Activated naive CD4-positive, alpha-beta T cell treated with anti-CD3 and anti-CD28 coated beads for 36 hours (primary cell): ENCODE data around the gene NEK11. TPM values are rescaled to one million over a fixed set of nuclear protein-coding genes. Genes with fewer than 3 reads are reported as not detected.
"Not testable (repeated sequence)": the region's sequence is repeated elsewhere in the genome, so short reads cannot be mapped to it uniquely, and the experiment has no call there.

Experiments
- CTCF ChIA-PET: fragments of 350-600 bp; sonication (Branson Sonifier 250); formaldehyde crosslinking; loops from one replicate; lab custom pipeline; 2021; ENCODE audit warnings: antibody characterized with exemption; lab: Charles Lee
- DNase-seq: peaks from one replicate; pipeline ENCODE4 v3.0.0-alpha.2; 2020
- H3K27ac Mint-ChIP-seq: one replicate; pipeline ENCODE4 v1.8.0; 2021; ENCODE audit warnings: mild to moderate bottlenecking, mixed read lengths
- H3K27me3 Mint-ChIP-seq: one replicate; pipeline ENCODE4 v1.8.0; 2021; ENCODE audit warnings: low read depth, mixed read lengths
- H3K36me3 Mint-ChIP-seq: one replicate; pipeline ENCODE4 v1.8.0; 2021; ENCODE audit warnings: low read depth, mixed read lengths
- H3K4me1 Mint-ChIP-seq: one replicate; pipeline ENCODE4 v1.8.0; 2021; ENCODE audit warnings: low read depth, mixed read lengths
- H3K4me3 Mint-ChIP-seq: one replicate; pipeline ENCODE4 v1.8.0; 2021; ENCODE audit warnings: mild to moderate bottlenecking, moderate library complexity, mixed read lengths
- H3K9me3 Mint-ChIP-seq: one replicate; pipeline ENCODE4 v1.8.0; 2021; ENCODE audit warnings: mixed read lengths
- intact Hi-C: fragments of 100-400 bp; cut with micrococcal nuclease; formaldehyde crosslinking; loops from one replicate; pipeline ENCODE4 v1.15.1; 2023
- total RNA-seq, 2 experiments: library from RNA; stranded (reverse); gene quantifications; one replicate each; pipeline ENCODE4 v1.2.3, GENCODE V29; 2021

The NEK11 gene
- total RNA-seq, 2 experiments from 2014 or later = 1.1 to 1.9 TPM

GRCh38 chr3:131018970-131019369 lies 7.7 kb upstream of the NEK11 start:
- no peak overlapping the region for H3K27ac Mint-ChIP-seq
- CTCF ChIA-PET = interaction anchor here (0.5 to 0.7 kb wide), 2 partner anchors 260 to 333 kb away, joined by 4 to 5 read pairs; no protein-coding TSS in a partner anchor
- no peak for DNase-seq
- peaks cover 33% of the 10 kb centered on the region for H3K36me3 Mint-ChIP-seq
- no peaks in the 10 kb centered on the region for H3K27me3 Mint-ChIP-seq
- H3K4me1 Mint-ChIP-seq = peaks cover 46% of the 10 kb centered on the region
- H3K9me3 Mint-ChIP-seq = no peaks in the 10 kb centered on the region
- intact Hi-C loops = no loop called here
- H3K4me3 Mint-ChIP-seq = no peak overlapping the region

DNA sequence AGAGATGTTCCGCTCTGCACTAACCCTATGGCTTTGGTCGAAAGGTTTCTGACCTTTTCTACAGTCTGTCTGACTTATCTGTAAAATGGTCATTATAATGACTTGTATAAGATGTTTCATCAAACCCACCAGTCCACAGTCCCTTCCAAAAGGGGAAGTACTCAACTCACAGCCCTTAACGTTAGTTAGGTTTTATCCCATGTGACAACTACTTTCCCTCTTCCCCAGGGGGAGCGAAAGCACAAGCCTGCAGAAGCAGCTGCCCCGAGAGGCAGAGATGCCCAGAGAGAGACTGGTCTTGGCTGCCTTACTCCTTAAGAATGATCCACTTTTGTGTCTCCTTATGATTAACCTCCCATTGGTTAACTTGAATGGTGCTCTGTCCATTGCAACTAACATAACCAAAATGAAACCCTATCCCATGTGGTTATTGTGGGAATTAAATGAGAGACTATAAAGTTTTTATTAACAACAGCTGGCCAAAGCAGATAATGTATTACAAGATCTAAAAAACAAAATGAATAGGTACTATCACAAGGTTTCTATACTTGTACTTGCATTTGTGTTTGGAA lies 6.5 kb upstream of the NEK11 start:
- Mint-ChIP-seq H3K9me3 (no peaks in the 10 kb centered on the region), H3K27me3 (no peaks in the 10 kb centered on the region), H3K36me3 (peaks cover 36% of the 10 kb centered on the region), H3K4me1 (peaks cover 59% of the 10 kb centered on the region), H3K27ac (no peak overlapping the region), H3K4me3 (no peak overlapping the region)
- CTCF ChIA-PET = interaction anchor here (0.6 kb wide), 1 partner anchor 520 kb away, joined by 3 read pairs; no protein-coding TSS in a partner anchor
- intact Hi-C loops = loop anchor here (10.0 kb wide), 1 partner anchor 1705 kb away; the partner anchor contains the start of gene NPHP3
- DNase-seq = no peak

GRCh38 chr3:131025539-131025938 lies 1.1 kb upstream of the NEK11 start:
- Mint-ChIP-seq H3K27me3 (no peaks in the 10 kb centered on the region), H3K36me3 (peaks cover 27% of the 10 kb centered on the region), H3K4me1 (peaks cover 51% of the 10 kb centered on the region), H3K27ac (peak overlapping the region; percentile 94), H3K9me3 (no peaks in the 10 kb centered on the region), H3K4me3 (peak overlapping the region; percentile 92)
- CTCF ChIA-PET = no interaction called here
- DNase-seq = no peak
- intact Hi-C loops = loop anchor here (5.0 to 10.0 kb wide), 3 partner anchors 173 to 1699 kb away; partner anchors contain the start of gene NPHP3

GRCh38 chr3:131028844-131029243 lies 2.2 kb downstream of the NEK11 start:
- no peak for DNase-seq
- Mint-ChIP-seq H3K9me3 (no peaks in the 10 kb centered on the region), H3K27me3 (no peaks in the 10 kb centered on the region), H3K36me3 (peaks cover 15% of the 10 kb centered on the region), H3K27ac (no peak overlapping the region), H3K4me3 (no peak overlapping the region), H3K4me1 (peaks cover 25% of the 10 kb centered on the region)
- CTCF ChIA-PET = no interaction called here
- intact Hi-C loops = loop anchor here (5.0 to 10.0 kb wide), 3 partner anchors 177 to 1696 kb away; partner anchors contain the start of gene NPHP3

GRCh38 chr3:131031660-131032059 lies 5.0 kb downstream of the NEK11 start:
- Mint-ChIP-seq H3K9me3 (no peaks in the 10 kb centered on the region), H3K36me3 (no peaks in the 10 kb centered on the region), H3K27me3 (no peaks in the 10 kb centered on the region), H3K4me3 (no peak overlapping the region), H3K27ac (no peak overlapping the region), H3K4me1 (peaks cover 8% of the 10 kb centered on the region)
- intact Hi-C loops = loop anchor here (5.0 kb wide), 1 partner anchor 1151 kb away; no protein-coding TSS in a partner anchor
- no peak for DNase-seq
- CTCF ChIA-PET = interaction anchor here (0.8 kb wide), 2 partner anchors 9 to 429 kb away, joined by 4 to 8 read pairs; no protein-coding TSS in a partner anchor

DNA sequence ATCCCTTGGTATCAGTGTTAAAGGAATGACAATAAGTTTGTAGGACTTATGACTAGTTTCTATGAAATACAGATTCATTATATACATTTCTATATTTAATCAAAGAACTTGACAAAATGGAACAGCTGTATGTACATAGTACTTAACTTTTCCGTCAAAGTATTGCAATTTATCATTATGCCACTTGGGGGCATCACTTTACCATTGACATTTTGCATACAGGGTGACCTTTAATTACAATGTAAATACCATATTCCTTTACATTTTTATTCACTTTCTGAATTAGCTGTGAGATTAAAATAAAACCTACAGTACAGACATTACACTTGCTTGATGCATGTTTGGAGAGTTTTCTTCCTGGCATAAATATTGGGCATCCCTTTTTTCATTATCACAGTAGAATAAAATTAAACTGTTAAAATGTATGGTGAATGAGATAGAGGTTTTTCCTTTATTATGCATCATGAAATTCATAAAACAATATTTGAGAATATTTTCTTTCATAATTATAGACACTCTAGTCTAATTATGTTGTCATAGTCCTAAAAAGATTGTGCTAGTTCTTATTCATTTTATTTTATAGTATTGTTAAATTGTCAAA lies 6.9 kb downstream of the NEK11 start:
- intact Hi-C loops = loop anchor here (1.0 to 5.0 kb wide), 3 partner anchors 761 to 1149 kb away; no protein-coding TSS in a partner anchor
- Mint-ChIP-seq H3K36me3 (no peaks in the 10 kb centered on the region), H3K27ac (no peak overlapping the region), H3K27me3 (no peaks in the 10 kb centered on the region), H3K4me3 (no peak overlapping the region), H3K9me3 (no peaks in the 10 kb centered on the region), H3K4me1 (no peaks in the 10 kb centered on the region)
- DNase-seq = peak; percentile 22
- CTCF ChIA-PET = interaction anchor here (0.6 to 2.5 kb wide), 17 partner anchors 8 to 996 kb away, joined by 3 to 13 read pairs (median 3); no protein-coding TSS in a partner anchor

GRCh38 chr3:131036200-131036816 lies 9.6 kb downstream of the NEK11 start:
- Mint-ChIP-seq H3K4me3 (no peak overlapping the region), H3K4me1 (no peaks in the 10 kb centered on the region), H3K27ac (no peak overlapping the region), H3K36me3 (no peaks in the 10 kb centered on the region), H3K9me3 (peaks cover under 1% of the 10 kb centered on the region), H3K27me3 (no peaks in the 10 kb centered on the region)
- CTCF ChIA-PET = interaction anchor here (0.6 to 0.8 kb wide), 2 partner anchors 9 to 657 kb away, joined by 3 read pairs; partner anchors contain the start of genes ASTE1 and NEK11
- intact Hi-C loops = loop anchor here (5.0 kb wide), 1 partner anchor 106 kb away; no protein-coding TSS in a partner anchor
- no peak for DNase-seq

DNA sequence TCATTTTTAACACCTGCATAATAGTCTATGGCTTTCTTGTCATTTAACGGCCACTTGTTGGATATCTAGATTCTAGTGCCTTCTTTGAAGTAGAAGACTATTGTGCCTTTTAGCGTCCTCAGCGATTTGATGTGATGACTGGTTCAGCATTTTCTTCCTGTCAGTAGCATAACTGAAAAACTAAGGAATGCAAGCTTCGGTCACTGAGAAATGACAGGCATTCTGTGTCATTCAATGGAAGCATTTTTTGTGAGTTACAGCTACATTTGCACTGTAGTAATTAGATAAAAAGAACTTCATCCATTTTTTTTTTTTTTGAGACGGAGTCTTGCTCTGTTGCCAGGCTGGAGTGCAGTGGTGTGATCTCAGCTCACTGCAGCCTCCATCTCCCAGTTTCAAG lies 10.3 kb downstream of the NEK11 start:
- intact Hi-C loops = loop anchor here (5.0 kb wide), 1 partner anchor 105 kb away; no protein-coding TSS in a partner anchor
- peaks cover 6% of the 10 kb centered on the region for H3K4me1 Mint-ChIP-seq
- no peak overlapping the region for H3K27ac Mint-ChIP-seq
- CTCF ChIA-PET = interaction anchor here (0.6 to 1.1 kb wide), 3 partner anchors 18 to 656 kb away, joined by 3 read pairs; no protein-coding TSS in a partner anchor
- no peaks in the 10 kb centered on the region for H3K36me3 Mint-ChIP-seq
- H3K4me3 Mint-ChIP-seq = no peak overlapping the region
- H3K27me3 Mint-ChIP-seq = no peaks in the 10 kb centered on the region
- H3K9me3 Mint-ChIP-seq = peaks cover 4% of the 10 kb centered on the region
- DNase-seq = no peak

- CTCF ChIA-PET = interaction anchor here (1.0 to 1.1 kb wide), 2 partner anchors 17 to 145 kb away, joined by 3 read pairs; no protein-coding TSS in a partner anchor
- intact Hi-C loops = loop anchor here (5.0 kb wide), 1 partner anchor 104 kb away; no protein-coding TSS in a partner anchor
Observed at GRCh38 chr3:131038326-131038725, 11.6 kb downstream of the NEK11 start.

DNA sequence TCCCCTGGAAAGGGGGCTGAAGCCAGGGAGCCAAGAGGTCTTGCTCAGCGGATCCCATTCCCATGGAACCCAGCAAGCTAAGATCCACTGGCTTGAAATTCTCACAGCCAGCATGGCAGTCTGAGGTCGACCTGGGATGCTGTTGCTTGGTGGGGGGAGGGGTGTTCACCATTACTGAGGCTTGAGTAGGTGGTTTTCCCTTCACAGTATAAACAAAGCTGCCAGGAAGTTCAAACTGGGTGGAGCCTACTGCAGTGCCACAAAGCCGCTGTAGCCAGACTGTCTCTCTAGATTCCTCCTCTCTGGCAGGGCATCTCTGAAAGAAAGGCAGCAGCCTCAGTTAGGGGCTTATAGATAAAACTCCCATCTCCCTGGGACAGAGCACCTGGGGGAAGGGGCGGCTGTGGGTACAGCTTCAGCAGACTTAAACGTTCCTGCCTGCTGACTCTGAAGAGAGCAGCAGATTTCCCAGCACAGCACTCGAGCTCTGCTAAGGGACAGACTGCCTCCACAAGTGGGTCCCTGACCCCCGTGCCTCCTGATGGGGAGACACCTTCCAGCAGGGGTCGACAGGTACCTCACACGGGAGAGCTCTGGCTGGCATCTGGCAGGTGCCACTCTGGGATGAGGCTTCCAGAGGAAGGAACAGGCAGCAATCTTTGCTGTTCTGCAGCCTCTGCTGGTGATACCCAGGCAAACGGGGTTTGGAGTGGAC lies 15.8 kb downstream of the NEK11 start:
- peak overlapping the region; percentile 74 for H3K27ac Mint-ChIP-seq
- H3K36me3 Mint-ChIP-seq = peaks cover 12% of the 10 kb centered on the region
- peak; percentile 73 for DNase-seq
- H3K4me1 Mint-ChIP-seq = peaks cover 16% of the 10 kb centered on the region
- H3K27me3 Mint-ChIP-seq, H3K4me3 Mint-ChIP-seq, intact Hi-C loops: not testable (repeated sequence)
- H3K9me3 Mint-ChIP-seq = peaks cover 38% of the 10 kb centered on the region
- CTCF ChIA-PET = interaction anchor here (1.3 kb wide), 1 partner anchor 9 kb away, joined by 4 read pairs; no protein-coding TSS in a partner anchor

More at GRCh38 chr3:131038326-131038725, 11.6 kb downstream of the NEK11 start:
- Mint-ChIP-seq H3K9me3 (peaks cover 7% of the 10 kb centered on the region), H3K27ac (no peak overlapping the region), H3K4me3 (no peak overlapping the region), H3K36me3 (peaks cover 1% of the 10 kb centered on the region), H3K4me1 (peaks cover 16% of the 10 kb centered on the region), H3K27me3 (no peaks in the 10 kb centered on the region)
- no peak for DNase-seq

DNA sequence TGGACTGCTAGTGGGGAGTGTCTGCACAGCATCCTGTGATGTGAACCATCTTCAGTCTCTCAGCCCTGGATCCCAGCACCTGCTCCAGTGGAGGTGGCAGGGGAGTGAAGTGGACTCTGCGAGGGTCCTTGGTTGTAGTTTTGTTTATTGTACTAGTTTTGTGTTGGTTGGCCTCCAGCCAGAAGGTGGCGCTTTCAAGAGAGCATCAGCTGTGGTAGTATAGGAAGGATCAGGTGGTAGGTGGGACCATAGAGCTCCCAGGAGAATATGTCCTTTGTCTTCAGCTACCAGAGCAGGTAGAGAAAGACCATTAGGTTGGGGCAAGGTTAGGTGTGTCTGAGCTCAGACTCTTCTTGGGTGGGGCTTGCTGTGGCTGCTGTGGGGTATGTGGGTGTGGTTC lies 20.9 kb downstream of the NEK11 start:
- Mint-ChIP-seq H3K27me3 (no peaks in the 10 kb centered on the region), H3K27ac (no peak overlapping the region), H3K4me3 (no peak overlapping the region), H3K36me3 (peaks cover 12% of the 10 kb centered on the region), H3K9me3 (peaks cover 33% of the 10 kb centered on the region), H3K4me1 (peaks cover 4% of the 10 kb centered on the region)
- DNase-seq = no peak
- intact Hi-C loops = no loop called here
- CTCF ChIA-PET = interaction anchor here (1.1 kb wide), 1 partner anchor 30 kb away, joined by 3 read pairs; no protein-coding TSS in a partner anchor
